ENCODE measurements around the gene CCDC148. TPM values are rescaled to one million over a fixed set of nuclear protein-coding genes. Genes with fewer than 3 reads are reported as not detected.

The CCDC148 gene
- total and polyA plus RNA-seq, 2 donors (not counting 3 experiments of a cell fraction or from before 2014, with no cell fraction given): 0.04 to 0.69 TPM

DNA sequence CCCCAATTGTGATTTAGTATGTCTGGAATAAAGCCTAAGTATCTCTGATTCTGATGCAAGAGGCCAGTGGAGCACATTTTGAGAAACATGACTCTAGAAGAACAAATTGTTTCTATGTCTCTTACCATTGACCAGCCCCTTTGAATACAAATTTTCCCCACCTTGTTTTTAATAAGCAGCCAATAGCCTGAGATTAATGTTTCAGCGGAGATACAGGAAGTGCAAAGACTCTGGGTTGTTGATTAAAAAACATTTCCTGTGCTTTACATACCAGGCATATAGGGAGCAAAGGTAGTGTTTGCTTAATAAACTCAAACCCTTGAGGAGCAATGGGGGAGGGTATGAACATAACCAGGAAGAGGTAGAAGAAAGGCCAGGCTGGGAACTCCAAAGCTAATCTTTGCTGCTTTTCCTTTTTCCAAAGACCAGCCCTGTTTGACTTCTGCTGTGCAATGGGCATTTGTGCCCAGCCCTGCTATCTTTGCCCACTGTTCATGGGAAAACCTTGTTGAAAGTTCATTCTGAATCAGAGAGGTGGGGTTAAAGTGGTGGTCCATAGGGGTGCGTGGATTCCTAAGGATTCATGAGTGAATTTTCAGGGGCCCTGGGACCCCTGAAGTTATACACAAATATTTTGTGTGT, 325.6 kb downstream of the CCDC148 start:
- no TSS peak for BruUV-seq (replicated peaks)

DNA sequence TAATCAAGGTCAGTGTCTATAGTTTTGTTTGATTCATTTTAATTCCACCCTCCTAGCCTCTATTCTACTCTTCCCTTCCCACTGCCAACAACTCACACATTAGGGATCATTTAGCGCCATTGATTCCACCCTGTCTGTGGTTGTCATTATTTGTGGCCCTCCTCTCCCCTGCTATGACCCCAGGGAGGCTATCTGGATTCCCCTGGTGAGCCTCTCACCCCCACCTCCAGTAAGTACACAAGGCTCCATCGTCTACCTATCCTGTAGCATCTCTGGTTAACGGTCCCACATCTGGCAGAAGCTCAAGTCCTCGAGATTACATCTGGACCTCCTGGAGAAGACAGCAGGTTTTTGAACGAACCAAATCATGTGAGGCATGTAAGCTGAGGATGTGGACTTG, 327.5 kb downstream of the CCDC148 start:
- intact Hi-C loops (cut with micrococcal nuclease) (no loop called here), dilution Hi-C loops (cut with MboI; ENCODE audit: extremely low pct_ligation_motif_present, low sequenced_read_pairs) (no loop called here)
- Histone ChIP-seq H3K9me1 (replicated peaks; ENCODE audit: control insufficient read depth, extremely low read depth, insufficient read depth, low read length) (no peaks in the 10 kb centered on the region), H3K4me1 (ENCODE audit: control insufficient read depth, extremely low read depth, insufficient read depth, low read length) (no peaks in the 10 kb centered on the region), H3K9ac (replicated peaks; ENCODE audit: extremely low read depth, insufficient read depth, low read length) (no peak overlapping the region), H3K4me2 (ENCODE audit: insufficient read depth, low read length) (no peak overlapping the region), H3K27ac (ENCODE audit: insufficient read depth, low read depth, low read length) (no peak overlapping the region), H3K27me3 (ENCODE audit: control insufficient read depth in 2 of 2, insufficient read depth in 2 of 2, low read length in 2 of 2) (peaks cover 0 to 1% of the 10 kb centered on the region in 2 experiments), H3K79me2 (ENCODE audit: control insufficient read depth, insufficient read depth, low read length) (no peaks in the 10 kb centered on the region), H3K9me3 (replicated peaks; ENCODE audit: control insufficient read depth, insufficient read depth, low read length) (no peaks in the 10 kb centered on the region), H3K4me3 (replicated peaks in 1 of 3; ENCODE audit: insufficient read depth in 1 of 3, low read depth in 1 of 3, low read length in 3 of 3) (no peak overlapping the region), H2AFZ (ENCODE audit: low read depth, low read length) (no peak overlapping the region), H4K20me1 (replicated peaks; ENCODE audit: control insufficient read depth, extremely low read depth, insufficient read depth, low read length) (no peaks in the 10 kb centered on the region), H3K36me3 (ENCODE audit: control insufficient read depth in 2 of 2, extremely low read depth in 1 of 2, insufficient read depth in 2 of 2, low read length in 2 of 2) (no peaks in the 10 kb centered on the region)
- DNase-seq (ENCODE audit: low read depth, low spot score): no peak
- FAIRE-seq: no peak
- ChIA-PET POLR2A (no interaction called here), CTCF (interaction anchor here (0.9 to 1.4 kb wide), 2 partner anchors 9 to 105 kb away, joined by 4 read pairs; no protein-coding TSS in a partner anchor)
- no TSS peak for BruUV-seq (replicated peaks)
- TF ChIP-seq, protein P1, sequence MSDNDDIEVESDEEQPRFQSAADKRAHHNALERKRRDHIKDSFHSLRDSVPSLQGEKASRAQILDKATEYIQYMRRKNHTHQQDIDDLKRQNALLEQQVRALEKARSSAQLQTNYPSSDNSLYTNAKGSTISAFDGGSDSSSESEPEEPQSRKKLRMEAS (IDR thresholded peaks at IDR 0.05; ENCODE audit: insufficient read depth, insufficient read length): no peak
- TF ChIP-seq POLR2A (IDR thresholded peaks at IDR 0.05; ENCODE audit: low read depth, low read length): no peak
- no peak for TF ChIP-seq POLR2AphosphoS5 (IDR thresholded peaks at IDR 0.05; ENCODE audit: insufficient read depth, low read depth, low read length)
- TF ChIP-seq EZH2 (IDR thresholded peaks at IDR 0.05; ENCODE audit: borderline replicate concordance, low read depth, low read length, severe bottlenecking): no peak
- no peak for TF ChIP-seq FOS (IDR thresholded peaks at IDR 0.05; ENCODE audit: borderline replicate concordance, insufficient read depth, low read length)
- TF ChIP-seq GATA2 (IDR thresholded peaks at IDR 0.05; ENCODE audit: insufficient read depth, insufficient read length, low read depth, low read length): no peak
- no peak for TF ChIP-seq MYC (IDR thresholded peaks at IDR 0.05; ENCODE audit: low read depth, low read length)
- TF ChIP-seq, protein P2, sequence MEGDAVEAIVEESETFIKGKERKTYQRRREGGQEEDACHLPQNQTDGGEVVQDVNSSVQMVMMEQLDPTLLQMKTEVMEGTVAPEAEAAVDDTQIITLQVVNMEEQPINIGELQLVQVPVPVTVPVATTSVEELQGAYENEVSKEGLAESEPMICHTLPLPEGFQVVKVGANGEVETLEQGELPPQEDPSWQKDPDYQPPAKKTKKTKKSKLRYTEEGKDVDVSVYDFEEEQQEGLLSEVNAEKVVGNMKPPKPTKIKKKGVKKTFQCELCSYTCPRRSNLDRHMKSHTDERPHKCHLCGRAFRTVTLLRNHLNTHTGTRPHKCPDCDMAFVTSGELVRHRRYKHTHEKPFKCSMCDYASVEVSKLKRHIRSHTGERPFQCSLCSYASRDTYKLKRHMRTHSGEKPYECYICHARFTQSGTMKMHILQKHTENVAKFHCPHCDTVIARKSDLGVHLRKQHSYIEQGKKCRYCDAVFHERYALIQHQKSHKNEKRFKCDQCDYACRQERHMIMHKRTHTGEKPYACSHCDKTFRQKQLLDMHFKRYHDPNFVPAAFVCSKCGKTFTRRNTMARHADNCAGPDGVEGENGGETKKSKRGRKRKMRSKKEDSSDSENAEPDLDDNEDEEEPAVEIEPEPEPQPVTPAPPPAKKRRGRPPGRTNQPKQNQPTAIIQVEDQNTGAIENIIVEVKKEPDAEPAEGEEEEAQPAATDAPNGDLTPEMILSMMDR (IDR thresholded peaks at IDR 0.05; ENCODE audit: extremely low read depth in 1 of 2, insufficient read depth in 1 of 2, low read depth in 1 of 2, low read length in 2 of 2): no peak
- TF ChIP-seq JUN (IDR thresholded peaks at IDR 0.05; ENCODE audit: borderline replicate concordance, insufficient read depth, insufficient read length, low read depth): no peak

More for the DNA sequence above, 325.6 kb downstream of the CCDC148 start:
- dilution Hi-C loops (cut with MboI; ENCODE audit: extremely low pct_ligation_motif_present, low sequenced_read_pairs) (no loop called here), intact Hi-C loops (cut with micrococcal nuclease) (no loop called here)
- CTCF ChIA-PET: no interaction called here
- Histone ChIP-seq H3K9me1 (replicated peaks; ENCODE audit: control insufficient read depth, extremely low read depth, insufficient read depth, low read length) (no peaks in the 10 kb centered on the region), H3K9ac (replicated peaks; ENCODE audit: extremely low read depth, insufficient read depth, low read length) (no peak overlapping the region), H3K4me3 (replicated peaks in 1 of 3; ENCODE audit: insufficient read depth in 1 of 3, low read depth in 1 of 3, low read length in 3 of 3) (no peak overlapping the region), H3K4me2 (ENCODE audit: insufficient read depth, low read length) (no peak overlapping the region), H3K27me3 (ENCODE audit: control insufficient read depth in 2 of 2, insufficient read depth in 2 of 2, low read length in 2 of 2) (peaks cover 0 to under 1% of the 10 kb centered on the region in 2 experiments), H3K79me2 (ENCODE audit: control insufficient read depth, insufficient read depth, low read length) (no peaks in the 10 kb centered on the region), H3K4me1 (ENCODE audit: control insufficient read depth, extremely low read depth, insufficient read depth, low read length) (no peaks in the 10 kb centered on the region), H3K36me3 (ENCODE audit: control insufficient read depth in 2 of 2, extremely low read depth in 1 of 2, insufficient read depth in 2 of 2, low read length in 2 of 2) (no peaks in the 10 kb centered on the region), H2AFZ (ENCODE audit: low read depth, low read length) (no peak overlapping the region), H3K9me3 (replicated peaks; ENCODE audit: control insufficient read depth, insufficient read depth, low read length) (no peaks in the 10 kb centered on the region), H3K27ac (ENCODE audit: insufficient read depth, low read depth, low read length) (no peak overlapping the region), H4K20me1 (replicated peaks; ENCODE audit: control insufficient read depth, extremely low read depth, insufficient read depth, low read length) (no peaks in the 10 kb centered on the region)
- TF ChIP-seq FOS (IDR thresholded peaks at IDR 0.05; ENCODE audit: borderline replicate concordance, insufficient read depth, low read length): no peak
- TF ChIP-seq POLR2AphosphoS5 (IDR thresholded peaks at IDR 0.05; ENCODE audit: insufficient read depth, low read depth, low read length): no peak
- TF ChIP-seq, protein P1 (IDR thresholded peaks at IDR 0.05; ENCODE audit: insufficient read depth, insufficient read length): no peak
- FAIRE-seq: no peak
- POLR2A ChIA-PET: no interaction called here
- no peak for DNase-seq (ENCODE audit: low read depth, low spot score)

Measured in endothelial cell of umbilical vein (primary cell).